Brain microvascular endothelial cell (primary cell): ENCODE results near the gene UBE2Z.

ENCODE experiments used
- DNase-seq: peaks from one replicate; pipeline ENCODE4 v3.0.0-alpha.2; 2020
- H3K27ac ChIP-seq: fragments of 250-450 bp; sonication (Bioruptor Pico); 2 replicates; pipeline ENCODE4 v1.5.1; 2020; ENCODE audit warnings: mild to moderate bottlenecking, moderate library complexity
- H3K27me3 ChIP-seq: fragments of 250-450 bp; sonication (Bioruptor Pico); replicated peaks from 2 replicates; pipeline ENCODE4 v1.5.1; 2020; ENCODE audit warnings: mild to moderate bottlenecking
- H3K36me3 ChIP-seq: fragments of 250-450 bp; sonication (Bioruptor Pico); replicated peaks from 2 replicates; pipeline ENCODE4 v1.5.1; 2020; ENCODE audit warnings: mild to moderate bottlenecking
- H3K4me3 ChIP-seq: 2 replicates; pipeline ENCODE4 v1.5.1; 2011; ENCODE audit warnings: low read depth, mild to moderate bottlenecking, control low read depth, low read length, moderate library complexity
- CTCF ChIP-seq: IDR thresholded peaks from 2 replicates; pipeline ENCODE4 v1.5.1; 2011; ENCODE audit warnings: low read depth, mild to moderate bottlenecking, moderate library complexity, low read length, control low read depth, inconsistent platforms; ENCODE audit errors: missing control alignments
- in situ Hi-C: cut with HindIII; loops from 2 replicates; pipeline ENCODE4 v1.10.0; 2017; ENCODE audit warnings: low sequenced_read_pairs, low pct_ligation_motif_present

The UBE2Z gene

GRCh38 chr17:48878920-48879898 lies 29.0 kb upstream of the UBE2Z start:
- Histone ChIP-seq H3K27ac (no peak overlapping the region), H3K4me3 (no peak overlapping the region), H3K36me3 (no peaks in the 10 kb centered on the region), H3K27me3 (peaks cover 2% of the 10 kb centered on the region)
- peak; percentile 63 for DNase-seq
- in situ Hi-C loops = no loop called here
- peak; percentile 97 for TF ChIP-seq CTCF

DNA sequence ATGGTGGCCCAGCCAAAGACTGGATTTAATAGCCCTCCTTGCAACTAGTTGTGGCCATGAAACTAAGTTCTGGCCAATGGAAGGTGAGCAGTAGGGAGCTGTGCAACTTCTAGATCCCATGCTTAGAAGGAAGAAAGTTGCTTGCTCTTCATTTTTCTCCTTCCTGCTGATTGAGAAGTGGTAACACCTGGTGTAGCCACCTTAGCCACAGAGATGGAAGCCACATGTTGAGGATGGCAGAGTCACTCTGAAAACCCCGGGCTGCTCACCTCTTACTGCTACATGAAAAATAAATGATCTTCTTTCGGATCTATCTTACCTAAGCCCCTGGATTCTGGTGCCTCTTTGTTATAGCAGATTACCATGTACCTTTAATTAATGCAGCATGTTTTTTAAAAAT lies 25.9 kb upstream of the UBE2Z start:
- DNase-seq = no peak

GRCh38 chr17:48883171-48883570 lies 25.0 kb upstream of the UBE2Z start:
- no peak overlapping the region for H3K27ac ChIP-seq
- H3K36me3 ChIP-seq = no peaks in the 10 kb centered on the region
- no peak for TF ChIP-seq CTCF
- no peak for DNase-seq
- no peaks in the 10 kb centered on the region for H3K27me3 ChIP-seq
- in situ Hi-C loops = no loop called here
- no peak overlapping the region for H3K4me3 ChIP-seq

More for the DNA sequence above, 25.9 kb upstream of the UBE2Z start:
- Histone ChIP-seq H3K4me3 (no peak overlapping the region), H3K27ac (no peak overlapping the region), H3K27me3 (peaks cover 2% of the 10 kb centered on the region), H3K36me3 (no peaks in the 10 kb centered on the region)
- in situ Hi-C loops = no loop called here
- TF ChIP-seq CTCF = no peak

DNA sequence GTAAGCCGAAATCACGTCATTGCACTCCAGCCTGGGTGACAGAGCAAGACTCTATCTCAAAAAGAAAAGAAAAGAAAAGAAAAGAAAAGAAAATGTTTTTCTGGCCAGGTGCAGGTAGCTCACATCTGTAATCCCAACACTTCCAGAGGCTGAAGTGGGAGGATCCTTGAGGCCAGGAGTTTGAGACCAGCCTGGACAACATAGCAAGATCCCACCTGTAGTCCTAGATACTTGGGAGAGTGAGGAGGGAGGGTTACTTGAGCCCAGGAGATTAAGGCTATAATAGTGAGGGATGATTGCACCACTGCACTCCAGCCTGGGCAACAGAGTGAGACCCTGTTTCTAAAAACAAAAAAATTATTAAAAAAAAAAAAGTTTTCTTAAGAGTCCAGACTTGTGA lies 18.1 kb upstream of the UBE2Z start:
- peaks cover 3% of the 10 kb centered on the region for H3K36me3 ChIP-seq
- H3K4me3 ChIP-seq = no peak overlapping the region
- DNase-seq = no peak
- no peaks in the 10 kb centered on the region for H3K27me3 ChIP-seq
- no peak overlapping the region for H3K27ac ChIP-seq
- no peak for TF ChIP-seq CTCF
- in situ Hi-C loops = no loop called here

DNA sequence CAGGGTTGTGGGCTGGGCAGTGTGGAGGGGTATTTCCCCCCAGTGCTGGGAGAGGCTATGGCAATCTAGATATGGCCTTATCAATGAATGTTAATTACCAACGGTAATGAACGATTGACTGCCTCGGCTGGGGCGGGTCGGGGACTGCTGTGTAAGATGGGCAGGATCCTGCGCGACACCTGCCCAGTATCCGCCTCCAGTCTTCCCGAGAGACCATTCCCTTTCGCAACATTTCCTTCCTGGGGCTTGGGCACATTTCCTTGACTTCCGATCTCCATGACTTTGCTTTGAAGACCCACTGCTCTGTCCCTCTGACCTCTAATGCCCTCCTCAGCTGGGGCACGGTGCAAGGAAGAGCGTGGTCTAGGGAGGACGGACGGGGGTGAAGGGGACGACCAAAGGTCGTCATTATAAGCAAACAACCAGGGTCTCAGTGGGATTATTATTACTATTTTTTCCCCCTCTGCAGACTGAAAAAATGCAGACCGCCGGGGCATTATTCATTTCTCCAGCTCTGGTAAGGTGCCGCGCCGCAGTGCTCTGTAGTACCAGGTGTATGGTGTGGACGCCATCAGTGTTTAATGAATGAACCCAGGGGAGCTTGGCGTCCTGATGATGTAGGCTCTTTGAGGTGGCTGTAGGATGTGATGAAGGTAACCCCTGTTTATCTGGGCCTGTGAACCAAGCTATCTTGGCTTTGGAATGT lies 15.1 kb upstream of the UBE2Z start:
- Histone ChIP-seq H3K27me3 (no peaks in the 10 kb centered on the region), H3K27ac (peak overlapping the region; percentile 81), H3K36me3 (peaks cover 12% of the 10 kb centered on the region), H3K4me3 (peak overlapping the region; percentile 100)
- TF ChIP-seq CTCF = no peak
- in situ Hi-C loops = no loop called here
- DNase-seq = no peak
